GM21737 (cell line): Measurements from ENCODE around the gene POU6F1.

ENCODE experiments used
- ATAC-seq: cut with Tn5 transposase; IDR thresholded peaks from one replicate; pipeline ENCODE4 v1.9.1; 2021; ENCODE audit warnings: mild to moderate bottlenecking, moderate library complexity; ENCODE audit not compliant: unreplicated experiment

The POU6F1 gene

DNA sequence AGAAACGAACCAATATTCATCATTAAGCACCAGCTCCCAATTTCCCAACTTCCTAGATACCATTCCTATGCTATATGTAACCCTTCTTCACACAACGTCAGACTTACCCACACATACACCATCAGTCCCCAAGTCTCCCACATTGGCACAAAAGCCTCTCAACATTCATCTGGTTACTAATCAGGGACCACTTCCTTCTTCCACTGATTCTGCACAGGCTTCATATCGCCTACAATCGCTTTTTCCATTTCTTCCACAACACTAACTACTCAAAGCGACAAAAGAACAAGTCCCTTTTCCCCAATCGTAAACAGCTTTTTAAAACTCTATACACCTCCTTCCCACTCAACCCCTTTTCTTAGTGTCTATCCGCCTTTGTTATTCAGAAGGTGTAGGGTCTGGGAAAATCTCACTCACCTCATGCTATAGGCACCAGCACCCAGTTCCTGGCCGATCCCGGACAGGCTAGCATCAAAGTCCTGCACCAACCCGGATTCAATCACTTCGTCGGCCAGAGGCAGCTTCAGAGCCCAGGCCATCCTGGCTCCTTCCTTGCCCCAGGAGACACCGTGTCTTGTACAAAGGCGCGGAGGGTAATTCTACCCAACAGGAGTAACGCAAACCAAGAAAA lies 45.9 kb downstream of the POU6F1 start:
- ATAC-seq = no peak

DNA sequence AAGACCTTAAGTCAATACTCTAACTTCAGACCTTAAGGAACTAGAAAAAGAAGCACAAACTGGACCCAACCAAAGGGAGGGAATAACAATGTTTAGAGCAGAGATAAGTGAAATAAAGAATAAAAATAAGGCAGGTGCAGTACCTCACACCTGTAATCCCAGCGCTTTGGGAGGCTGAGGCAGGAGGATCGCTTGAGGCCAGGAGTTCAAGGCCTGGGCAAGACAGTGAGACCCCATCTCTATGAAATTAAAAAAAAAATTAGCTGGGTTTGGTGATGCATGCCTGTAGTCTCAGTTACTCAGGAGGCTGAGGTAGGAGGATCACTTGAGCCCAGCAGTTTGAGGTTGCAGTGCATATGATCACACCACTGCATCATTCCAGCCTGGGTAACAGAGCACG lies 54.1 kb downstream of the POU6F1 start:
- no peak for ATAC-seq

DNA sequence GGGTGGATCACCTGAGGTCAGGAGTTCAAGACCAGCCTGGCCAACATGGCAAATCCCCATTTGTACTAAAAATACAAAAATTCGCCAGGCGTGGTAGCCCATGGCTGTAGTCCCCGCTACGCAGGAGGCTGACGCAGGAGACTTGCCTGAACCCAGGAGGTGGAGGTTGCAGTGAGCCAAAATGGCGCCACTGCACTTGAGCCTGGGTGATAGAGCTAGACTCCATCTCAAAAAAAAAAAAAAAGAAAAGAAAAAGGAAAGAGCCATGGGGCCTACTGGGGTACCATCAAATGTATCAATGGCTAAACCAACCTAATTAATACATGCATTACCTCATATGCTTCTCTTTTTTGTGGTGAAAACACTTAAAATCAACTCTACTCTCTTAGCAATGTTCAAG lies 55.6 kb downstream of the POU6F1 start:
- no peak for ATAC-seq

DNA sequence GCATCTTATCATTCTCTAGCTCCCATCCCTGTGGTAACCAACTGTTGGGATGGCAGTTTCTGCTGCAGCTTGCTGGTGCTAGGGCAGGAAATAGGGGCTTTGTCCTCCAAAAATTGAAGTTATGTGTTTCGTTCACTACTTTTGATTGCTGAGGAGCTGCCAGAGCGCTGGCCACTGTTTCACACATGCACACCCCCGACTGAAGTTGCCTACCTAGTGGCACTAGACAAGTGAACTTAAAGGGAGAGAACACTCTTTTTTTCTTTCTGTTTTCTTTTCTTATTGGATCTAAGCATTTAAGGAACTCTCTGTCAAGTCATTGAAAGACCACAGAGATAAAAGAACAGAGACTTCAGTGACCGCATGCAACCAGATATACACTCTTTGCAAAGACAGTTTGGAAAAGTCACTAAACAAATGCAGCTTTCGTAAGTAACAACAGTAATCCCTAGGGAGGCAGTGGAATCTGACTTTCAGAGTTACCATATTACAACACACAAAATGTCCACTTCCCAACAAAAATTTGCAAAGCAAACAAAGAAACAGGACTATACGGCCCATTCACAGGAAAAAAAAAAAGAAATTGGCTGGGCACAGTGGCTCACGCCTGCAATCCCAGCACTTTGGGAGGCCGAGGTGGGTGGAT lies 56.9 kb downstream of the POU6F1 start:
- ATAC-seq = no peak

DNA sequence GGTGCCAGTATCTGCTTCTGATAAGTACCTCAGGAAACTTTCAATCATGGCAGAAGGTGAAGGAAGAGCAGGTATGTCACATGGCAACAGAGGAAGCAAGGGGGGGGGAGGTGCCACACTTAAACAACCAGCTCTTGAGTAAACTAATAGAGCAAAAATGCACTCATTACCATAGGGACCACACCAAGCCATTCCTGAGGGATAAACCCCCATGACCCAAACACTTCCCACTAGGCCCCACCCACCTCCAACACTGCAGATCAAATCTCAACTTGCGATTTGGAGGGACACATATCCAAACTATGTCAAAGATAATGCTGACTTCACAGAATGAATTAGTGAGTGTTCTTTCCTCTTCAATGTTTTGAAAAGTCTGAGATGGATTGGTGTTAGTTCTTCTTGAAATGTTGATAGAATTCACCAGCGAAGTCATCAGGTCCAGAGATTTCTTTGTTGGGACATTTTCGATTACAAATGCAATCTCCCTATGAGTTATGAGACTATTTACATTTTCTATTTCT lies 61.6 kb downstream of the POU6F1 start:
- no peak for ATAC-seq

DNA sequence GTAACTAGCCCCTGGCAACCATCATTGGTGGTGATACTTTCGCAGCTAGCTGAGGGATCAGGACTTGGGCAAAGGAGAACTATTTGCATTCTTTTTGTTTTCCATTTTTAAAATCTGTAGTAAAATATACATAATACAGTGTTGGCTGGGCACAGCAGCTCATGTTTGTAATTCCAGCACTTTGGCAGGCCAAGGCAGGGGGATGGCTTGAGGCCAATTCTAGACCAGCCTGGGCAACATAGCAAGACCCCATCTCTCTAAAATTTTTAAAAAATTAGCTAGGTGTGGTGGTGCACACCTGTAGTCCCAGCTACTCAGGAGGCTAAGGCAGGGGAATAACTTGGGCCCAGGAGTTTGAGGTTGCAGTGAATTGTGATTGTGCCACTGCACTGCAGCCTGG lies 64.9 kb downstream of the POU6F1 start:
- no peak for ATAC-seq

DNA sequence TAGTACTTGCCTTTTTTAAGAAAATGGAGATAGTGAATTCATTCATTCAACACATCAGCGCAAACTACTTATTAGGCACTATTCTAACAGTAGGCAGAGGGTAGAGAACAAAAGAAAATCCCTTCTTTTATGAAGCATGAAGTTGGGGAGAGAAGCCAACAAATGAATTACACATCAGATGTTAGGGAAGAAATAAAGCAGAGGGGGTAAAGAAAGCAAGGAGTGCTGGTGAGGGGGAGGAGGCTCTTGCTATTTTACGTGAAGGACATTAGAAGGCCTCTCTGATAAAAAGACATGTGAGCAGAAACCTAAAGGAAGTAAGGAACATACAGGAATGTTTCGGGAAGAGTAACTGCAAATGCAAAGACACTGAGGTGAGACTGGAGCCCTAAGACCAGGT lies 67.1 kb downstream of the POU6F1 start:
- ATAC-seq = no peak

DNA sequence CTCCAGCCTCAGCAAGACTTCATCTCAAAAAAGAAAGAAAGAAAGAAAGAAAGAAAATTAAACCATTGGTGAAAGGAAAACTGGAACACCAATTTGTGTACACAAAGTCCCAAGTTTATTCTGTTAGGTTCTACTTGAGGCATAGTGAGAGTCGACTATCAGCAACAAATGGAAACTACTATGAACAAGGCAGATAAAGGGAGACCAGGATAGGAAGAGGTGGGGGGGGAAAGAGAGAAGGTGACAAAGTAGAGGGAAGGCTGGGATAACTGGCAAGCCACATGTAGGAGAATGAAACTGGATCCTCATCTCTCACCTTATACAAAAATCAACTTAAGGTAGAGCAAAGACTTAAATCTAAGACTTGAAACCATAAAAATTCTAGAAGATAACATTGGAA lies 70.6 kb downstream of the POU6F1 start:
- ATAC-seq = no peak

DNA sequence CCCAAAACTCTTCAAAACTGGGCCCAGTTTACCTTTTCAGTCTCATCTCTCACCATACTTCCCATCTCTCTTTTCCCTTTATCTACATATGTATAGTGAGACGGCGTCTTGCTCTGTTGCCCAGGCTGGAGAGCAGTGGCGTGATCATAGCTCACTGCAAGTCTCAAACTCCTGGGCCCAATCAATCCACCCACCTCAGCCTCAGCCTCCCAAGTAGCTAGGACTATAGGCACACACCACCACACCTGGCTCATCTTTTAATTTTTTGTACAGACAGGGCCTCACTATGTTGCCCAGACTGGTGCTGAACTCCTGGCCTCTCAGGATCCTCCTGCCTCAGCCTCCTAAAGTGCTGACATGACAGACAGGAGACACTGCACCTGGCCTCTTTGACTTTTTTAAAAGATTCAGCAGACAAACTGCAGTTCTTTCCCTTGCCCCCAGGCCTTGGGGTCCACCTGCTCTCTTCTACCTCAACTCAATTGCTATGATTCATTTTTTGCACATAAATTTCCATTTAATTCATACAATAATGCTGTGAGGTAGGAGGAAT lies 78.5 kb downstream of the POU6F1 start:
- ATAC-seq = no peak
